ENCODE measurements around the gene FAM81B.

DNA sequence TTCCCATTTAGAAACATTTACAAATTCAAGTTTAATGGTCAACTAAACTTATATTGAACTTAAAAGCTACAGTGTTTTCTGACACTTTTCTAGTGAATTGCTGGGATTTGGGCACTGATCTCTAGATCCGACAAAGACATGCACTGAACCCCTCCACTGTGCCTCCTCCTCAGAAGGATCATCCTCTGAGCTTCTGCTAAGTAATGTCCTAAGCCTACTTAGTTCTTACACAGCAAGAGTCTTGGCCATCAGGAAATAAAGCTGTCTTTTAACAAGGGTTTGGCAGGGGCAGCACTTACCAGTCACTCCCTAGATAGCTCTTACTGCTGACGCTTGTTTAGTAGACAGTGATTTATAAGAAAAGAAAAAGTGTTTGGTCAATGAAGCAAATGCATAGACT, 50.5 kb downstream of the FAM81B start:
- TF ChIP-seq REST (IDR thresholded peaks at IDR 0.05) (no peak), HNF4G (IDR thresholded peaks at IDR 0.05) (no peak), GABPA (IDR thresholded peaks at IDR 0.05 in 1 of 2, conservative IDR thresholded peaks at IDR 0.05 in 1 of 2) (no peak), CTCF (IDR thresholded peaks at IDR 0.05; ENCODE audit: low read depth, low read length, missing input control) (no peak)
- TF ChIP-seq, protein P1, sequence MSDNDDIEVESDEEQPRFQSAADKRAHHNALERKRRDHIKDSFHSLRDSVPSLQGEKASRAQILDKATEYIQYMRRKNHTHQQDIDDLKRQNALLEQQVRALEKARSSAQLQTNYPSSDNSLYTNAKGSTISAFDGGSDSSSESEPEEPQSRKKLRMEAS (IDR thresholded peaks at IDR 0.05): no peak
